HL-60 (cell line): ENCODE results near the gene CPN1.

Experiments
- DNase-seq, 2 experiments: peaks; one replicate each; pipeline ENCODE4 v3.0.0-alpha.2; 2010 to 2020; ENCODE audit warnings: low read depth in 1 of 2, low spot score in 1 of 2
- H3K27ac ChIP-seq: fragments of 250-450 bp; sonication (Bioruptor Pico); replicated peaks from 2 replicates; pipeline ENCODE4 v1.5.1; 2020; ENCODE audit warnings: mild to moderate bottlenecking, moderate library complexity
- H3K27me3 ChIP-seq: fragments of 250-450 bp; sonication (Bioruptor Pico); 2 replicates; pipeline ENCODE4 v1.5.1; 2021; ENCODE audit warnings: mild to moderate bottlenecking, moderate library complexity; ENCODE audit not compliant: insufficient read depth, poor library complexity, severe bottlenecking
- H3K4me3 ChIP-seq: replicated peaks from 2 replicates; pipeline ENCODE4 v1.5.1; 2011; ENCODE audit warnings: mild to moderate bottlenecking, control low read depth, low read length; ENCODE audit not compliant: insufficient read depth
- CTCF ChIP-seq: IDR thresholded peaks from one replicate; pipeline ENCODE4 v1.5.1; 2011; ENCODE audit warnings: low read length, control low read depth, inconsistent platforms; ENCODE audit not compliant: insufficient read depth
- GABPA ChIP-seq: IDR thresholded peaks from 2 replicates; pipeline ENCODE4 v1.6.1; 2012; ENCODE audit warnings: low read depth
- POLR2AphosphoS5 ChIP-seq: IDR thresholded peaks from 2 replicates; pipeline ENCODE4 v1.6.1; 2012; ENCODE audit warnings: low read depth
- SPI1 ChIP-seq: IDR thresholded peaks from 2 replicates; pipeline ENCODE4 v1.6.1; 2012; ENCODE audit warnings: low read depth, mild to moderate bottlenecking, borderline replicate concordance
- TF ChIP-seq, protein P1 (sequence below): IDR thresholded peaks from 2 replicates; pipeline ENCODE4 v1.6.1; 2012; ENCODE audit warnings: low read depth; ENCODE audit not compliant: insufficient replicate concordance

Gene CPN1

GRCh38 chr10:100020142-100020885 is 61.4 kb downstream of the CPN1 start:
- Histone ChIP-seq H3K4me3 (no peak overlapping the region), H3K27me3 (no peaks in the 10 kb centered on the region), H3K27ac (no peak overlapping the region)
- TF ChIP-seq POLR2AphosphoS5 (no peak), SPI1 (no peak), GABPA (no peak)
- TF ChIP-seq, protein P1, sequence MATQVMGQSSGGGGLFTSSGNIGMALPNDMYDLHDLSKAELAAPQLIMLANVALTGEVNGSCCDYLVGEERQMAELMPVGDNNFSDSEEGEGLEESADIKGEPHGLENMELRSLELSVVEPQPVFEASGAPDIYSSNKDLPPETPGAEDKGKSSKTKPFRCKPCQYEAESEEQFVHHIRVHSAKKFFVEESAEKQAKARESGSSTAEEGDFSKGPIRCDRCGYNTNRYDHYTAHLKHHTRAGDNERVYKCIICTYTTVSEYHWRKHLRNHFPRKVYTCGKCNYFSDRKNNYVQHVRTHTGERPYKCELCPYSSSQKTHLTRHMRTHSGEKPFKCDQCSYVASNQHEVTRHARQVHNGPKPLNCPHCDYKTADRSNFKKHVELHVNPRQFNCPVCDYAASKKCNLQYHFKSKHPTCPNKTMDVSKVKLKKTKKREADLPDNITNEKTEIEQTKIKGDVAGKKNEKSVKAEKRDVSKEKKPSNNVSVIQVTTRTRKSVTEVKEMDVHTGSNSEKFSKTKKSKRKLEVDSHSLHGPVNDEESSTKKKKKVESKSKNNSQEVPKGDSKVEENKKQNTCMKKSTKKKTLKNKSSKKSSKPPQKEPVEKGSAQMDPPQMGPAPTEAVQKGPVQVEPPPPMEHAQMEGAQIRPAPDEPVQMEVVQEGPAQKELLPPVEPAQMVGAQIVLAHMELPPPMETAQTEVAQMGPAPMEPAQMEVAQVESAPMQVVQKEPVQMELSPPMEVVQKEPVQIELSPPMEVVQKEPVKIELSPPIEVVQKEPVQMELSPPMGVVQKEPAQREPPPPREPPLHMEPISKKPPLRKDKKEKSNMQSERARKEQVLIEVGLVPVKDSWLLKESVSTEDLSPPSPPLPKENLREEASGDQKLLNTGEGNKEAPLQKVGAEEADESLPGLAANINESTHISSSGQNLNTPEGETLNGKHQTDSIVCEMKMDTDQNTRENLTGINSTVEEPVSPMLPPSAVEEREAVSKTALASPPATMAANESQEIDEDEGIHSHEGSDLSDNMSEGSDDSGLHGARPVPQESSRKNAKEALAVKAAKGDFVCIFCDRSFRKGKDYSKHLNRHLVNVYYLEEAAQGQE, result no peak
- DNase-seq, result no peak

DNA sequence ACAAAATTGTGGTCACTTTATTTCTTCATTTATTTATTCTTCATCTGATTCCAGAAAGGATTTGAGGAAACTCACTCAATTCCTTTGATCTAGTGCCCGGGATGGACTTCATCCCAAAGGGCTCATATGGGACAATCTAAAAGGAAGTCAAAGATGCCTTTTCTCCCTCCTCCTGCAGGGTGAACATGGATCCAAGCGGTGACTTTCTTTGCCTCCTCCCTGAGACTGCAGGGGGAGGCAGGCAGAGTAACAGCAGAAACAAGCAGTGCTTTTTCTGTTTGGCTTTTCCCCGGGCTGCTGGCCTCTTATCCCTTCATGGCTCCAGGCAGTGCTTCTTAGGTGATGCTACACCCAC is 61.9 kb downstream of the CPN1 start:
- DNase-seq, result no peak
- TF ChIP-seq, protein P1, result no peak
- TF ChIP-seq SPI1, result no peak
- no peak for TF ChIP-seq GABPA
- no peak for TF ChIP-seq CTCF
- TF ChIP-seq POLR2AphosphoS5, result no peak
- Histone ChIP-seq H3K4me3 (no peak overlapping the region), H3K27ac (no peak overlapping the region), H3K27me3 (no peaks in the 10 kb centered on the region)

GRCh38 chr10:100014071-100014762 is 67.5 kb downstream of the CPN1 start:
- no peak for DNase-seq
- no peak overlapping the region for H3K4me3 ChIP-seq
- peaks cover 8% of the 10 kb centered on the region for H3K27me3 ChIP-seq
- TF ChIP-seq SPI1 (no peak), GABPA (no peak), POLR2AphosphoS5 (no peak), CTCF (no peak)
- TF ChIP-seq, protein P1, result no peak
- H3K27ac ChIP-seq, result no peak overlapping the region
